SU-DHL-6 (cell line): ENCODE measurements around the gene DMRTA1.
"Not testable (repeated sequence)": the region's sequence is repeated elsewhere in the genome, so short reads cannot be mapped to it uniquely, and the experiment has no call there.

Experiments used
- H2AFZ ChIP-seq: fragments of 200-600 bp; sonication (generic); 2 replicates; pipeline ENCODE4 v1.6.1; 2014; ENCODE audit warnings: low read depth, mild to moderate bottlenecking, moderate library complexity, mixed read lengths, antibody characterized with exemption, low read length; ENCODE audit not compliant: severe bottlenecking
- H3F3A ChIP-seq: fragments of 200-600 bp; shearing (Covaris generic); 2 replicates; pipeline ENCODE4 v1.6.0; 2016; ENCODE audit warnings: antibody characterized with exemption, mild to moderate bottlenecking; ENCODE audit not compliant: insufficient read depth
- H3K27ac ChIP-seq: fragments of 200-600 bp; sonication (generic); 2 replicates; pipeline ENCODE4 v1.5.1; 2016; ENCODE audit warnings: low read depth, mild to moderate bottlenecking, low read length, moderate library complexity, mixed read lengths
- H3K27me3 ChIP-seq: fragments of 200-600 bp; sonication (generic), shearing (Covaris generic); 2 replicates; pipeline ENCODE4 v1.6.0; 2014; ENCODE audit warnings: mild to moderate bottlenecking, low read length
- H3K36me3 ChIP-seq: fragments of 200-600 bp; sonication (generic); 2 replicates; pipeline ENCODE4 v1.6.1; 2014; ENCODE audit warnings: mild to moderate bottlenecking, low read length, mixed read lengths
- H3K4me2 ChIP-seq: fragments of 300-600, 200-600 bp; shearing (Covaris generic), sonication (generic); 2 replicates; pipeline ENCODE4 v1.6.0; 2014; ENCODE audit warnings: low read length, low read depth, mild to moderate bottlenecking; ENCODE audit not compliant: poor library complexity, severe bottlenecking
- H3K4me3 ChIP-seq: fragments of 200-600 bp; sonication (generic); 2 replicates; pipeline ENCODE4 v1.5.1; 2014; ENCODE audit warnings: antibody characterized with exemption, low read length, mild to moderate bottlenecking, mixed read lengths; ENCODE audit not compliant: insufficient read depth, poor library complexity, severe bottlenecking
- H3K79me2 ChIP-seq: fragments of 200-600 bp; sonication (generic); 2 replicates; pipeline ENCODE4 v1.6.1; 2014; ENCODE audit warnings: mild to moderate bottlenecking, low read length, moderate library complexity; ENCODE audit not compliant: insufficient read depth
- H3K9ac ChIP-seq: fragments of 200-600 bp; sonication (generic); 2 replicates; pipeline ENCODE4 v1.7.0; 2014; ENCODE audit warnings: mild to moderate bottlenecking, low read length
- H3K9me2 ChIP-seq: fragments of 200-600 bp; sonication (generic); replicated peaks from 2 replicates; pipeline ENCODE4 v1.6.1; 2014; ENCODE audit warnings: low read length; ENCODE audit not compliant: insufficient read depth
- H3K9me3 ChIP-seq: fragments of 200-600 bp; sonication (generic); 2 replicates; pipeline ENCODE4 v1.6.1; 2014; ENCODE audit warnings: low read length, mixed read lengths; ENCODE audit not compliant: insufficient read depth
- H4K20me1 ChIP-seq: fragments of 200-600 bp; sonication (generic); 2 replicates; pipeline ENCODE4 v1.6.1; 2014; ENCODE audit warnings: low read depth, mild to moderate bottlenecking, antibody characterized with exemption, low read length, moderate library complexity, mixed read lengths
- EZH2phosphoT487 ChIP-seq: fragments of 200-600 bp; sonication (generic), shearing (Covaris generic); conservative IDR thresholded peaks from 2 replicates; pipeline ENCODE4 v1.6.1; 2018; ENCODE audit warnings: mild to moderate bottlenecking, antibody characterized with exemption, low read length, moderate library complexity, mixed read lengths
- TF ChIP-seq, protein P1 (sequence below): fragments of 200-600 bp; sonication (generic); IDR thresholded peaks from one replicate; pipeline ENCODE4 v1.5.1; 2017; ENCODE audit warnings: antibody characterized with exemption, mild to moderate bottlenecking, low read length, moderate library complexity; ENCODE audit not compliant: insufficient read depth, poor library complexity, severe bottlenecking

Gene DMRTA1

DNA sequence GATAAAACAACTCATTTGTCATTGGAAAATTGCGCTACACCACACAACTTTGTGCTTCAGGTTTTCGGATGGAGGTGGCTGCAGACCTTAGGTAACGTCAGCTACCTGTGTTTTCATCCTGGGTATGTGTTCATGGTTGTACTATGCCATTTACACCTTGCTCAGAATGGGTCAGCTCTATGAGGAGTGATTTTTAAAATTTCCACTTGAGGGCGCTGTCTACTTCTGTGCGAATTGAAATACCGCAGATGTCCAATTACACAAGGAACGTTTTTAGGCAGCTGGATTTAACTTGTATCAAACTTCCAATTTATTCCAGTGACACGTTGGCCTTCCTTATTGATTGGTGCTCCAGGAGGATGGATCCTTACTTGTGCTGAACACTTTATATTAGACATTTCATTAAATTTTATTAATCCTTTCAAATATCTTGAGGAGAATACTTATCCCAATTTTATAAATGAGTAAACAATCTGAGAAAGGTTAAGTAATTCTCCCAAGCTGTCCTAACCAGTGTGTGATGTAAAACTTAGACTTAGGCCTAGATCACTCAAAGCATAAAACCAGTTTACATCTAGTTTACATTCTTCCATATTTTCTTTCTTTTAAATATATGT is 23.4 kb downstream of the DMRTA1 start:
- H3K9ac ChIP-seq: no peak overlapping the region
- TF ChIP-seq EZH2phosphoT487: no peak
- TF ChIP-seq, protein P1, sequence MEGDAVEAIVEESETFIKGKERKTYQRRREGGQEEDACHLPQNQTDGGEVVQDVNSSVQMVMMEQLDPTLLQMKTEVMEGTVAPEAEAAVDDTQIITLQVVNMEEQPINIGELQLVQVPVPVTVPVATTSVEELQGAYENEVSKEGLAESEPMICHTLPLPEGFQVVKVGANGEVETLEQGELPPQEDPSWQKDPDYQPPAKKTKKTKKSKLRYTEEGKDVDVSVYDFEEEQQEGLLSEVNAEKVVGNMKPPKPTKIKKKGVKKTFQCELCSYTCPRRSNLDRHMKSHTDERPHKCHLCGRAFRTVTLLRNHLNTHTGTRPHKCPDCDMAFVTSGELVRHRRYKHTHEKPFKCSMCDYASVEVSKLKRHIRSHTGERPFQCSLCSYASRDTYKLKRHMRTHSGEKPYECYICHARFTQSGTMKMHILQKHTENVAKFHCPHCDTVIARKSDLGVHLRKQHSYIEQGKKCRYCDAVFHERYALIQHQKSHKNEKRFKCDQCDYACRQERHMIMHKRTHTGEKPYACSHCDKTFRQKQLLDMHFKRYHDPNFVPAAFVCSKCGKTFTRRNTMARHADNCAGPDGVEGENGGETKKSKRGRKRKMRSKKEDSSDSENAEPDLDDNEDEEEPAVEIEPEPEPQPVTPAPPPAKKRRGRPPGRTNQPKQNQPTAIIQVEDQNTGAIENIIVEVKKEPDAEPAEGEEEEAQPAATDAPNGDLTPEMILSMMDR: peak; percentile 85
- H3K4me3 ChIP-seq: no peak overlapping the region
- no peaks in the 10 kb centered on the region for H3K9me3 ChIP-seq
- no peaks in the 10 kb centered on the region for H3K79me2 ChIP-seq
- no peak overlapping the region for H3K4me2 ChIP-seq
- H3K27ac ChIP-seq: no peak overlapping the region
- no peaks in the 10 kb centered on the region for H4K20me1 ChIP-seq
- no peaks in the 10 kb centered on the region for H3F3A ChIP-seq
- no peaks in the 10 kb centered on the region for H3K27me3 ChIP-seq
- H3K36me3 ChIP-seq: no peaks in the 10 kb centered on the region
- no peaks in the 10 kb centered on the region for H3K9me2 ChIP-seq
- H2AFZ ChIP-seq: no peak overlapping the region

DNA sequence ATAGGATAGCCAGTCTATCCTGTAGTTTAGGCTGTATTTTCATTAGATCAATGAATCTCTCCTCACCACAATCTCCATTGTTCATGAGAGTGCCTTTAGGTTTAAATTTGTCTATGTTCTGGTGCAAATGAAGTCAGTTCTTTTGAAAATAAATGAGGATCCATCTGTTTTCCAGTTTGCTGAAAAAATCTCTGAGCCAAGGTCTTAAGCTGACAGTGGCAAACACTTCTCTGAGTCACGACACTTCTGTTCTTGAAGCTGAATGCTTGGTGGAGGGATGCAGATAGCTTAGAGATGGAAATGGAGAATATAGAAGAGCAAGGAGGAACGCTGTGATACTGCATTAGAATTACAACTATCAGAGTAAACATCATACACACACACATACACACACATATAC is 34.9 kb downstream of the DMRTA1 start:
- TF ChIP-seq, protein P1: no peak
- no peak for TF ChIP-seq EZH2phosphoT487
- no peak overlapping the region for H2AFZ ChIP-seq
- H3K9me2 ChIP-seq: no peaks in the 10 kb centered on the region

DNA sequence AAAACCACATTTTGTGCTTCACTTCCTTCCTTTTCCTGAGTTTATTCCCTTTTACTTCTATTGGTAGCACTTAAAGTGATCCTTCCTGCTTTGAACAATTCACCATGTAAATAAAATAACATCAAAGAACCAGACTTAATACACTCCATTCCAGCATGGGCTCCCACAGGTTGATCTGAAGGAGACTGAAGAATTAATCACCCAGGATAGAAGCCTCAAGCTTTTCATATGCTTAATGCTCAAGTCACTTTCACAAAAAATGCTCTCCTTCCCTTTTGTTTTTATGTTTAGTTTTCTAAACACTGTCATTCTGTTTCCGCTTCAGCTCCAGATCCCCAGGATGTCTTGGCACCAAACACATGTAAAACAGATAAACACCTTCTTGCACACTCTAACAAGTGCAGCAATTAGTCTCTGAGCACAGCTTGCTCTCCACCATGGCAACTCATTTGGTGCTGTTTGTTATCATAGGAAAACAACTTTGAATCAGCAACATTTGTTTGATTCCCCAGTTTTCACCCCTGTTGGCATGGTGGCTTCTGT is 37.0 kb downstream of the DMRTA1 start:
- no peaks in the 10 kb centered on the region for H3F3A ChIP-seq
- H3K4me2 ChIP-seq: no peak overlapping the region
- H3K9me3 ChIP-seq: no peaks in the 10 kb centered on the region
- H3K9ac ChIP-seq: no peak overlapping the region
- H3K4me3 ChIP-seq: no peak overlapping the region
- no peaks in the 10 kb centered on the region; the same call in 1 of the 2 replicates for H3K9me2 ChIP-seq
- H4K20me1 ChIP-seq: no peaks in the 10 kb centered on the region
- no peak overlapping the region for H3K27ac ChIP-seq
- H2AFZ ChIP-seq: no peak overlapping the region
- no peaks in the 10 kb centered on the region for H3K36me3 ChIP-seq
- TF ChIP-seq, protein P1: no peak
- no peak for TF ChIP-seq EZH2phosphoT487
- H3K79me2 ChIP-seq: no peaks in the 10 kb centered on the region
- no peaks in the 10 kb centered on the region for H3K27me3 ChIP-seq

More for the DNA sequence above, 34.9 kb downstream of the DMRTA1 start:
- H3K27ac ChIP-seq: no peak overlapping the region
- no peak overlapping the region for H3K9ac ChIP-seq
- H3K4me2 ChIP-seq: no peak overlapping the region
- H3K79me2 ChIP-seq: no peaks in the 10 kb centered on the region
- H3K9me3 ChIP-seq: no peaks in the 10 kb centered on the region
- no peaks in the 10 kb centered on the region for H3K36me3 ChIP-seq
- H4K20me1 ChIP-seq: no peaks in the 10 kb centered on the region
- no peaks in the 10 kb centered on the region for H3F3A ChIP-seq
- no peak overlapping the region for H3K4me3 ChIP-seq
- H3K27me3 ChIP-seq: no peaks in the 10 kb centered on the region

DNA sequence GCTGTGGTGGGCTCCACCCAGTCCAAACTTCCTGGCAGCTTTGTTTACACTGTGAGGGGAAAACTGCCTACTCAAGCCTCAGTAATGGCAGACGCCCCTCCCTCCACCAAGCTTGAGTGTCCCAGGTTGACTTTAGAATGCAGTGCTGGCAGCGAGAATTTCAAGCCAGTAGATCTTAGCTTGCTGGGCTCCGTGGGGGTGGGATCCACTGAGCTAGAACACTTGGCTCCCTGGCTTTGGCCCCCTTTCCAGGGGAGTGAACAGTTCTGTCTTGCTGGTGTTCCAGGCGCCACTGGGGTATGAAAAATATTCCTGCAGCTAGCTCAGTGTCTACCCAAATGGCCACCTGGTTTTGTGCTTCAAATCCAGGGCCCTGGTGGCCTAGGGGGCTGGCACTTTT is 49.6 kb downstream of the DMRTA1 start:
- not testable (repeated sequence) for H3K36me3 ChIP-seq, H3K9me3 ChIP-seq, H3K4me3 ChIP-seq, H3K27ac ChIP-seq, H3K9ac ChIP-seq, H3K4me2 ChIP-seq, H3F3A ChIP-seq, H3K9me2 ChIP-seq, H3K79me2 ChIP-seq, H2AFZ ChIP-seq, H4K20me1 ChIP-seq, H3K27me3 ChIP-seq
